ENCODE data around the gene LMNTD1.
"Not testable (repeated sequence)": the region's sequence is repeated elsewhere in the genome, so short reads cannot be mapped to it uniquely, and the experiment has no call there.

LMNTD1 gene, protein sequence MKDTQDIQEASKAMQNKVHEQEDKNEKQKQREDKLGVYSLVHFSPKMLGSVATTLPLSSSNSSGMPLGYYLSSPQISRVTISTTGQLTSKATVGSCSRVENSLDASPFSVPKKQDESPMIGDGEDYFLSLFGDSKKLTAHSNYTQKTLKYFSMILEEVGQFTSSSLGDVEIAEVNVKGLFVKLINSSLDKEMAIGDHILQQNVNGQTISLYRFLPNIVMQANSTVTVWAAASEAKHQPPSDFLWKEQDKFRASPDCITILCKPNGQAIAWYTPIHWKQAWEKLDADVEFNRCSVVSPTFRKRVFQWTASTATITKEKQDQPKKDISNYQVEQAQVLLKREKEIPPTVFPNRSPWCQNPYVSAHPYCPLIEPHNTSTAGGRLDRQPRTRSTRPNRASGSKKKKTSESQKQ

GRCh38 chr12:25553098-25553497, at the start of gene LMNTD1:
LMNTD1 (minus strand) TSS chr12:25553283; CDS start chr12:25552959, 324 bp downstream.
- no peak for DNase-seq

DNA sequence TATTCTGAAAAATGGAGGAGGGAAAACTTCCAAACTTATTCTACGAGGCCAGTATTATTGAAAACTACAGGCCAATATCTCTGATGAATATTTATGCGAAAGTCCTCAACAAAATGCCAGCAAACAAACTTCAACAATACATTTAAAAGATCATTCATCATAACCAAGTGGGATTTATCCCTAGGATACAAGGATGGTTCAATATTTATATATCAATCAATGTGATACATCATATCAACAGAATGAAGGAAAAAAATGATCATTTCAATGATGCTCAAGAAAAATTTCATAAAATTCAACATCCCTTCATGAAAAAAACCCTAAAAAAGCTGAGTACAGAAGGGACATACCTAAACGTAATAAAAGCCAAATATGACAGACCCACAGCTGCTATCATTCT, 45.9 kb upstream of the LMNTD1 start:
- DNase-seq, result no peak

DNA sequence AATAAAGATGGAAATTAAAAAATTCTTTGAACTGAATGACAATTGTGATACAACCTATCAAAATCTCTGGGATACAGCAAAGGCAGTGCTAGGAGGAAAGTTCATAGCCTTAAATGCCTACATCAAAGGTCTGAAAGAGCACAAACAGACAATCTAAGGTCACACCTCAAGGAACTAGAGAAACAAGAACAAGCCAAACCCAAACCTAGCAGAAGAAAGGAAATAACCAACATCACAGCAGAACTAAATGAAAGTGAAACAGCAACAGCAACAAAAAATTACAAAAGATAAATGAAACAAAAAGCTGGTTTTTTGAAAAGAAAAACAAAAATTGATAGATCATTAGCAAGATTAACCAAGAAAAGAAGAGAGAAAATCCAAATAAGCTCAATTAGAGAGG, 42.4 kb upstream of the LMNTD1 start:
- DNase-seq, result not testable (repeated sequence)

DNA sequence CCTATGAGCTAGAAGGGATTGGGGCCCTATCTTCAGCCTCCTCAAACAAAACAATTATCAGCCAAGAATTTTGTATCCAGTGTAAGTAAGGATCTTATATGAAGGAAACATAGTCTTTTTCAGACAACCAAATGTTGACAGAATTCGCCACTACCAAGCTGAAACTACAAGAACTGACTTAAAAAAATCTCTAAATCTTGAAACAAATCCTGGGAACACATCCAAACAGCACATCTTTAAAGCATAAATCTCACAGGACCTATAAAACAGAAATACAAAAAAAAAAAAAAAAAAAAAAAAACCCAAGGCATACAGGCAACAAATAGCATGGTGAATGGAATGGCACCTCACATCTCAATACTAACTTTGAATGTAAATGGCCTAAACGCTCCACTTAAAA, 41.3 kb upstream of the LMNTD1 start:
- DNase-seq, result no peak

DNA sequence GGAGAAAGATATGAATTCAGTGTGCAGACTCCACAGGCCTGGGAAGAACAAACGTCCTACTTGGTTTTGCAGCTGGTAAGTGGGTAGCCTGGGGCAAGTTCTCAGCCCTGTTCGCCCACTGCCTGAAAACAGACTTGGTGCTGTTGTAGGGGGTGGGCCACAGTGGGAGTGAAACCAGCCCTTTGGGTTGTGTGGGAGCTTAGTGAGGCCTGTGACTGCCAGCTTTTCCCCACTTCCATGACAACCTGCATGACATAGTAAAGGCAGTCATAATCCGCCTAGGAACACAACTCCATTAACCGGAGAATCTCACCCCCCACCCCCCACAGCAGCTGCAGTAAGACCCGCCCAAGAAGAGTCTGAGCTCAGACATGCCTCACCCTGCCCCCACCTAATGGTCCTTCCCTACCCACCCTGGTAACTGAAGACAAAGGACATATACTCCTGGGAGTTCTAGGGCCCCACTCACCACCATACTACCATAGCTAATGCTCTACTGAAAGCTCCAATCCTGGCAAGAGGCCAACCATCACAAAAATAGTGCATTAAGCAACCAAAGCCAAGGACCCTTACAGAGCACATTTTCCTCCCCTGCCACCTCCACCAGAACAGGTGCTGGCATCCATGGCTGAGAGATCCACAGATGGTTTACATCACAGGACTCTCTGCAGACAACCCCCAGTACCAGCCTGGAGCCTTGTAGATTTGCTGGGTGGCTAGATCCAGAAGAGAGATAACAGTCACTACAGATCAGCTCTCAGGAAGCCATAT, 39.8 kb upstream of the LMNTD1 start:
- DNase-seq, result no peak

GRCh38 chr12:25591144-25591543, 38.1 kb upstream of the LMNTD1 start:
- no peak for DNase-seq

GRCh38 chr12:25590011-25590721, 37.1 kb upstream of the LMNTD1 start:
- no peak for DNase-seq

DNA sequence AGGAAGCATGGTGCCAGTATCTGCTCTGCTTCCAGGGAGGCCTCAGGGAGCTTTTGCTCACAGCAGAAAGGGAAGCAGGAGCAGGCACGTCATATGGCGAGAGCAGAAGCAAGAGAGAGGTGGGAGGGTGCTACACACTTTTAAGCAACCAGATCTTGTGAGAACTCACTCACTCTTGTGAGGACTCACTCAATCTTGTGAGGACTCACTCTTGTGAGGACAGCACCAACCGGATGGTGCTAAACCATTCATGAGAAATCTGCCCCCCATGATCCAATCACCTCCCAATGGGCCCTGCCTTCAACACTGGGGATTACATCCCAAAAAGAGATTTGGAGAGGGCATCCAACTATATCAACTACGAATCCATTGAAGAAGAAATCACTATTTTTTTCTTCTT, 34.3 kb upstream of the LMNTD1 start:
- DNase-seq, result no peak

GRCh38 chr12:25585662-25586061, 32.6 kb upstream of the LMNTD1 start:
- no peak for DNase-seq

DNA sequence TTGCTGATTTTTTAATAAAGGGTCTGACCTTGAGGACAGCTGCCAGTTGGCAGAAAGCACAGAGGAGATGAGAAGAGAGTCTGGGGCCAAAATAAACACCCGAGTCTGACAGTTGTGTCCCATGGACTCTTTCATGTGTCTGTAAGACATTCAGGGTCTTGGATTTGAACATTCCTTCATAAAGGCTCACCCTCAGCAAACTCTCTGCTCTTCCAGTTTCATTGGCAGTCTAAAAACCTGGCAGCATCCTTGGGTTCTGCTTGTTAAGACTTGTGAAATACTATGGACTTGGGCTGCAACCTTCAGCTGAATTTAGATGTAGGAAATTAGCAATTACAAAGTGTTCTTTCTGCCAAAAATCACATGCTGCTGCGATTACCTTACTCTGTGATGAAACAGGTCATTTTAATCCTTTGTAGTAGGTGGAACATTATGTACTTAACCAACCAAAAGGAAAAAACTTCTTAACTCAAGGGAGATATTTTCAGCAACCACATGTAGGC, 32.0 kb upstream of the LMNTD1 start:
- no peak for DNase-seq

DNA sequence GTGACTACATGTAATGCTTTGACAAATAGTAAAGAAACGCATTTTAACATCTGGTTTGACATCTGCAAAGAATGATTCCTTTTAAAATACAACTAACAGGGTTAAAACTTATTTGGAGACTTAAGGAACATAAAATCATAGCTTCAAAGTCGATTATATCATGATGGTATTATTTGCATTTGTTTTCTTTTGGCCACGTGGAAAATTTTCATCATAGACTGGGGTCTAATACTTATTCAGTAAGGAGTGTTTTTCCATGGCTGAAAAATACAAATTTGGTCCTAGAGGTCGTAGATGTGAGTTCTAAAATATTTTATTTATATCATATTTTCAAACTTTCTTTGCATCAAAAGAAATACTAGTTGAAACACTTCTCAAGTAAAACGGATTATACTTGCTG, 31.5 kb upstream of the LMNTD1 start:
- no peak for DNase-seq

DNA sequence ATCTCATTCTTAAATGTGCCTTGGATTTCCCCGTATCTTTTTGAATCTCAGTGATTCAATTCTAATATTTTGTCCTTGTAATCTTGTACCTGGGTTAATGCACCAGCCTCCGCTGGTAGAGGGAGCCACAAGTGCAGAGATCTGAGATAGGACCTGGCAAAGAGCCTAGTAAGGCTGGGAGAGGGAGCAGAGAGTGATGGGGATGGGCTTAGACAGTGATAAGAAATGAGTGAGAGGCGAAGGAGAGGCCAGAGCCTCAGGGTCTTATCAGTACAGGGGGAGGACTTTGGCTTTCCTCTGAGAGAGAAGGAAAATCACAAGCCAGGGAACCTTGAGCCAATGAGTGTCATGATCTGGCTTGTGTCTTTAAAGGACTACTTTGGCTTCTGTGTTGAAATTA, 30.5 kb upstream of the LMNTD1 start:
- DNase-seq, result no peak

- DNase-seq, result no peak
Measured at GRCh38 chr12:25581067-25581466, 28.0 kb upstream of the LMNTD1 start.

DNA sequence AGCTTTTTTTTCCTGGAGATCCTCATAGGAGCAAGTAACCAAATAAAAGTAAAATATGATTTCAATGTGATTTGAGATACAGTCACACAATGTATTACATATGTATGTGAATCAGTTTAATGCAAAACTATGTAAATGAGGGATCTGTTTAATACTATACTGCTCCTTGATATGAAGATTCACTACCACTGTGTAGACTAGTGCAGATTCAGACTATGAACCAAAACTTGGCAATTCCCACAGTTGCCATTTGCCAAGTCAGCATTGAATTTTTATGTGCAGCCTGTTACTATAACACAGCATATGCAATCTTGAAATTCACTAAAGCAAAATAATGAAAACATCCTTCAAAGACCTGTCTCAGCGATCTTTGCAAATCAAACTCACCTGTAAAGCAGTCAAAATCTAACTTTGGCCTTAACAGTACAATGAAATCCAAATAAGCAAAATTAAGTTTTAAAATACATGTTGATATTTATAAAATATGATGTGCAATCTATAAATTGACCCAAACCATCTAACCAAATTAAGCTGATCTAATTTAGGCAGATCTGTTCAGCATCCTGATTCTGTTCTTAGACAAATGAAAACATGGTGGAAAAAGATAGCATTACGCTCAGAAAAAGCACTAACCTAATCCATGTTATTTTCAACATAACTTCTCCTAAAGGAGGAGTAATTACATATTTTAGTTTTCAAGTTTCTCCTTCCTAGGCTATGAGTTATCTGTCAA, 25.5 kb upstream of the LMNTD1 start:
- no peak for DNase-seq

DNA sequence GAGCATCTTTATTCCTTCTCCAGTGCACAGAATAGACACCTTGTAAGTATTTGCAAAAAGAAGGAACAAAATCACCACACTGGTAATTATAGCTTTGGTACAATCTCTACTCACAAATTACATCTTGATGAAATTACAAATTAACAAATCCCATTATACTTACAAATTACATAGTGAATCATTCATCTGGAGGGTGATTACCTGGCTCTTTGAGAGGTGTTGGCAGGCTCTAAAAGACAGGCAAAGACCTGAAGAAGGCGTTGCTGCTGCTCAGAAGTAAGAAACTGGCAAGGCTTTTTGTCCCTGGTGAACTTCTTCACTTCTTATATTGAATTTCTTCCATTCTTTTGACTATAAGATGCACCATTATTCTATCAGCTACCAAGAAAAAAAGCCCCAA, 21.7 kb upstream of the LMNTD1 start:
- DNase-seq, result no peak

DNA sequence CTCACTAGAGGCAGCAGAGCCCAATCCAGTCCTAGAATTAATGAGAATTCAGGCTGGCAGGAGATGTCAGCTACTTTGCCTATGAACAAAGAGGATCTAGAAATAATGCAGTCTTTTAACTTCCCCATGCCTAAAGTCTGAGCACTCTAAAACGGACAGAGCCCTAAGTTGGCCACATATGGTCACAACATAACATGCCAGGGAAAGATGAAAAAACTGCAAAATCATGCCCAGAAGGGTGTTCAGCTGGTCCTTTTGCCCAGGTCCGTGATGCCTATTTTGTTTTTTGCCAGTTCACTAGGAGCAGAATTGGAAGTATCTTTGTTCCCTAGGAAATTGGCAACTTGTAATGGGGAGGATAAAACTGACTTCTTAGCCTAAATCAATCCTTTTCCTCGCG, 20.3 kb upstream of the LMNTD1 start:
- no peak for DNase-seq

DNA sequence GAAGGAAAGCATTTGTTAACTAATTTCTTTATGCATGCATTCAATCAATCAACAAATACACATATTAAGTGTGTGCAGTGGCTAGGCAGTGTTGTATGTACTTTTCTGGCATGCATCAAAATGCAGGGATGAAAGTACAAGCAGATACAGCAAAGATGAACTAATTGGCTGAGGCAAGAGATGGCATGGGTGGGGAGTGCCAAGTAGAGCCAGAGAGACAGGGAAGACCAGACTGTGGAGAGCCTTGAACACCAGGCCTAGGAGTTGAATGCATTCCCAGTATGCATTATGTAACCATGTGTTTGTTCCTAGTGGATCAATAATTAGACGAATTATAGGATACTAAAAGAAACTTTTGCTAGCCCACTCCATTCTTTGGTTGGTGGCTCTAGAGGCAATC, 17.3 kb upstream of the LMNTD1 start:
- no peak for DNase-seq

- no peak for DNase-seq
Measured at GRCh38 chr12:25566202-25566949, 13.3 kb upstream of the LMNTD1 start.

GRCh38 chr12:25558586-25558985, 5.5 kb upstream of the LMNTD1 start:
- DNase-seq, result no peak

GRCh38 chr12:25557830-25558436, 4.8 kb upstream of the LMNTD1 start:
- DNase-seq, result no peak

DNA sequence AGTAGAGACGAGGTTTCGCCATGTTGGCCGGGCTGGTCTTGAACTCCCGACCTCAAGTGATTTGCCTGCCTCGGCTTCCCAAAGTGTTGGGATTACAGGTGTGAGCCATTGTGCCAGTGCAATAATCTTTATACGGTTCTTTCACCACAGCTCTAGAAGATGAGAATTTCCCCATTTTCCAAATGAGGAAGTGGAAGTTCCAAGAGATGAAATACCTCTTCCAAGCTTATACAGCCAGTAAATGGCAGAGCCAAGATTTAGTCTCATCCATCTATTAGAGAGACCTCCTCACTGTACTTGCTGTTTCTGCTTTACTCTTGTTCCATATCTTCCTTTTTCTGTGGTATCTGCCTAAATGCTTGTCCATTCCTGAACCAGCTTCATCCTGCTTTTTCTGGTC, 3.1 kb upstream of the LMNTD1 start:
- DNase-seq, result no peak

GRCh38 chr12:25552681-25553080, 402 bp downstream of the LMNTD1 start:
- DNase-seq, result no peak

Data from NCI-H1436 treated with DMSO at 0.1 percent for 48 hours (cell line).